DND-41 (cell line): ENCODE data around the gene TTC23L.

Source experiments
- ATAC-seq: fragments of 200-7000 bp; cut with Tn5 transposase; 3 replicates; pipeline ENCODE4 v1.9.1; 2021; ENCODE audit warnings: low read depth; ENCODE audit not compliant: insufficient read depth
- DNase-seq: peaks from one replicate; pipeline ENCODE4 v3.0.0-alpha.2; 2020
- H2AFZ ChIP-seq: 2 replicates; pipeline ENCODE4 v1.6.0; 2012; ENCODE audit warnings: low read depth, low read length
- H3K27ac ChIP-seq: 2 replicates; pipeline ENCODE4 v1.5.1; 2012; ENCODE audit warnings: low read length, inconsistent platforms
- H3K27me3 ChIP-seq: fragments of 200-600 bp; sonication (generic); 2 replicates; pipeline ENCODE4 v1.6.0; 2012; ENCODE audit warnings: low read length, mild to moderate bottlenecking, inconsistent platforms; ENCODE audit not compliant: insufficient read depth, poor library complexity
- H3K36me3 ChIP-seq: 2 replicates; pipeline ENCODE4 v1.5.1; 2012; ENCODE audit warnings: low read length, inconsistent platforms; ENCODE audit not compliant: insufficient read depth
- H3K4me1 ChIP-seq: 2 replicates; pipeline ENCODE4 v1.5.1; 2012; ENCODE audit warnings: mild to moderate bottlenecking, low read length; ENCODE audit not compliant: insufficient read depth
- H3K4me2 ChIP-seq: 2 replicates; pipeline ENCODE4 v1.6.0; 2012; ENCODE audit warnings: mild to moderate bottlenecking, moderate library complexity, low read length, inconsistent platforms; ENCODE audit not compliant: insufficient read depth
- H3K4me3 ChIP-seq, 2 experiments: fragments of 200-600 bp in 1 of 2; shearing (Covaris generic) in 1 of 2; 2 replicates each; pipeline ENCODE4 v1.5.1; 2012 to 2016; ENCODE audit warnings: inconsistent platforms in 2 of 2, low read length in 2 of 2, mild to moderate bottlenecking in 2 of 2, low read depth in 1 of 2, moderate library complexity in 1 of 2
- H3K79me2 ChIP-seq: 2 replicates; pipeline ENCODE4 v1.6.0; 2012; ENCODE audit warnings: low read length, inconsistent platforms; ENCODE audit not compliant: insufficient read depth
- H3K9ac ChIP-seq: 2 replicates; pipeline ENCODE4 v1.6.0; 2012; ENCODE audit warnings: low read depth, mild to moderate bottlenecking, inconsistent platforms, low read length, moderate library complexity
- H3K9me3 ChIP-seq: 2 replicates; pipeline ENCODE4 v1.5.1; 2012; ENCODE audit warnings: low read length, moderate library complexity, mild to moderate bottlenecking, inconsistent platforms; ENCODE audit not compliant: insufficient read depth, severe bottlenecking
- H4K20me1 ChIP-seq: 2 replicates; pipeline ENCODE4 v1.6.0; 2012; ENCODE audit warnings: low read length; ENCODE audit not compliant: insufficient read depth
- CTCF ChIP-seq: IDR thresholded peaks from 2 replicates; pipeline ENCODE4 v1.5.1; 2012; ENCODE audit warnings: borderline replicate concordance, low read length, moderate library complexity, mild to moderate bottlenecking; ENCODE audit not compliant: poor library complexity, severe bottlenecking; ENCODE audit errors: extremely low read depth
- EZH2 ChIP-seq: IDR thresholded peaks from 3 replicates; pipeline ENCODE4 v1.6.1; 2012; ENCODE audit warnings: borderline replicate concordance, low read depth, mild to moderate bottlenecking, moderate library complexity, low read length, inconsistent platforms; ENCODE audit not compliant: severe bottlenecking

The TTC23L gene

GRCh38 chr5:34928267-34928666 lies 89.3 kb downstream of the TTC23L start:
- no peak for DNase-seq

GRCh38 chr5:34929134-34929719 lies 90.3 kb downstream of the TTC23L start, which contains the start of gene DNAJC21:
Gene DNAJC21 (plus strand): TSS chr5:34929559. CDS start chr5:34929820, 261 bp downstream.
- H4K20me1 ChIP-seq, result peaks cover 18% of the 10 kb centered on the region; the same call in 1 of the 2 replicates
- peak within 1 kb of the TSS; percentile 72 to 76 for H3K4me3 ChIP-seq
- H3K36me3 ChIP-seq, result peaks cover 44% of the 10 kb centered on the region
- H3K4me1 ChIP-seq, result peaks cover 37% of the 10 kb centered on the region
- peak within 1 kb of the TSS; percentile 80 for H3K9ac ChIP-seq
- DNase-seq (peak; percentile 98), ATAC-seq (peak; percentile 93)
- no peaks in the 10 kb centered on the region for H3K27me3 ChIP-seq
- peak within 1 kb of the TSS; percentile 83 for H2AFZ ChIP-seq
- no peaks in the 10 kb centered on the region for H3K9me3 ChIP-seq
- no peak for TF ChIP-seq CTCF
- no peak for TF ChIP-seq EZH2
- H3K79me2 ChIP-seq, result peaks cover 45% of the 10 kb centered on the region
- peak within 1 kb of the TSS; percentile 67 for H3K27ac ChIP-seq
- peak within 1 kb of the TSS; percentile 93 for H3K4me2 ChIP-seq

More at GRCh38 chr5:34928267-34928666, 89.3 kb downstream of the TTC23L start:
- ATAC-seq, result no peak
- TF ChIP-seq EZH2, result no peak
- no peak for TF ChIP-seq CTCF
- Histone ChIP-seq H3K27ac (no peak overlapping the region), H3K4me1 (peaks cover 34% of the 10 kb centered on the region), H3K79me2 (peaks cover 39% of the 10 kb centered on the region), H3K27me3 (no peaks in the 10 kb centered on the region), H4K20me1 (peaks cover 12% of the 10 kb centered on the region; the same call in 1 of the 2 replicates), H2AFZ (no peak overlapping the region; the same call in 1 of the 2 replicates), H3K36me3 (peaks cover 46% of the 10 kb centered on the region), H3K4me3 (peak overlapping the region in 1 of 2 experiments; percentile 76; a peak in 1 of 4 replicates), H3K4me2 (peak overlapping the region; percentile 93), H3K9ac (no peak overlapping the region; the same call in 1 of the 2 replicates), H3K9me3 (no peaks in the 10 kb centered on the region)

- DNase-seq, result peak; percentile 75
- Histone ChIP-seq H3K79me2 (peaks cover 51% of the 10 kb centered on the region), H3K4me2 (peak overlapping the region; percentile 67), H3K4me1 (peaks cover 37% of the 10 kb centered on the region), H3K27ac (peak overlapping the region; percentile 67), H3K27me3 (no peaks in the 10 kb centered on the region), H3K36me3 (peaks cover 38% of the 10 kb centered on the region), H3K9ac (peak overlapping the region; percentile 80), H4K20me1 (peaks cover 18% of the 10 kb centered on the region; the same call in 1 of the 2 replicates), H2AFZ (peak overlapping the region; percentile 83), H3K4me3 (peak overlapping the region; percentile 72 to 76), H3K9me3 (no peaks in the 10 kb centered on the region)
- TF ChIP-seq CTCF (no peak), EZH2 (no peak)
- peak; percentile 60 for ATAC-seq
These were observed 90.9 kb downstream of the TTC23L start for GRCh38 chr5:34929720-34930461.
